ENCODE measurements around the gene MYL4.

- TF ChIP-seq POLR2A (IDR thresholded peaks at IDR 0.05), result no peak
- no peak for TF ChIP-seq CTCF (IDR thresholded peaks at IDR 0.05)
Observed at GRCh38 chr17:47184681-47185080, 24.5 kb upstream of the MYL4 start.
